WTC11 (cell line): ENCODE results near the gene IL1RAPL1. TPM values are rescaled to one million over a fixed set of nuclear protein-coding genes. Genes with fewer than 3 reads are reported as not detected.

Experiments used
- ATAC-seq: fragments of 200-7000 bp; cut with Tn5 transposase; 2 replicates; pipeline ENCODE4 v1.10.0; 2021; ENCODE audit warnings: mild to moderate bottlenecking, moderate library complexity
- CTCF ChIA-PET: fragments of 300-600 bp; sonication (Branson Sonifier 250); formaldehyde crosslinking; loops from one replicate; lab custom pipeline; 2021; ENCODE audit warnings: antibody characterized with exemption; lab: Charles Lee
- POLR2A ChIA-PET: fragments of 350-600 bp; sonication (Branson Sonifier 250); formaldehyde crosslinking; loops from one replicate; lab custom pipeline; 2021; ENCODE audit warnings: antibody characterized with exemption; lab: Charles Lee
- DNase-seq: peaks from one replicate; pipeline ENCODE4 v3.0.0; 2021; ENCODE audit warnings: low spot score
- H3K27ac Mint-ChIP-seq: 2 replicates; pipeline ENCODE4 v1.8.0; 2021; ENCODE audit warnings: mixed read lengths
- H3K27me3 Mint-ChIP-seq: 2 replicates; pipeline ENCODE4 v1.8.0; 2021; ENCODE audit warnings: low read depth, mild to moderate bottlenecking, moderate library complexity, mixed read lengths
- H3K36me3 Mint-ChIP-seq: 2 replicates; pipeline ENCODE4 v1.8.0; 2021; ENCODE audit warnings: mixed read lengths
- H3K4me1 Mint-ChIP-seq: 2 replicates; pipeline ENCODE4 v1.8.0; 2022; ENCODE audit warnings: mixed read lengths
- H3K4me3 Mint-ChIP-seq: 2 replicates; pipeline ENCODE4 v1.8.0; 2021; ENCODE audit warnings: mild to moderate bottlenecking, moderate library complexity, mixed read lengths
- H3K9me3 Mint-ChIP-seq: 2 replicates; pipeline ENCODE4 v1.8.0; 2021; ENCODE audit warnings: mixed read lengths
- ATF1 ChIP-seq: sonication (generic); formaldehyde crosslinking; IDR thresholded peaks from 2 replicates; pipeline ENCODE4 v1.8.1; 2023; ENCODE audit warnings: mild to moderate bottlenecking, moderate library complexity, missing genetic modification reagents
- CBFB ChIP-seq: sonication (generic); formaldehyde crosslinking; IDR thresholded peaks from 2 replicates; pipeline ENCODE4 v1.8.1; 2022; ENCODE audit warnings: mild to moderate bottlenecking, low read depth, missing genetic modification reagents
- CDX4 ChIP-seq: fragments of 250-450 bp; sonication (Bioruptor Pico); IDR thresholded peaks from 2 replicates; pipeline ENCODE4 v1.9.0; 2021; ENCODE audit warnings: moderate library complexity, mild to moderate bottlenecking, inconsistent platforms, borderline replicate concordance
- CREM ChIP-seq: sonication (generic); formaldehyde crosslinking; IDR thresholded peaks from 2 replicates; pipeline ENCODE4 v1.8.1; 2022; ENCODE audit warnings: mild to moderate bottlenecking, missing genetic modification reagents, moderate library complexity
- E2F1 ChIP-seq: sonication (generic); formaldehyde crosslinking; IDR thresholded peaks from 2 replicates; pipeline ENCODE4 v1.8.0; 2022; ENCODE audit warnings: mild to moderate bottlenecking, missing genetic modification reagents
- ETV6 ChIP-seq: sonication (generic); formaldehyde crosslinking; IDR thresholded peaks from 2 replicates; pipeline ENCODE4 v1.8.1; 2022; ENCODE audit warnings: mild to moderate bottlenecking, missing genetic modification reagents
- GABPB1 ChIP-seq: sonication (generic); formaldehyde crosslinking; IDR thresholded peaks from 2 replicates; pipeline ENCODE4 v1.8.1; 2023; ENCODE audit warnings: mild to moderate bottlenecking, missing genetic modification reagents
- GTF2I ChIP-seq: fragments of 250-450 bp; sonication (Bioruptor Pico); conservative IDR thresholded peaks from 2 replicates; pipeline ENCODE4 v1.4.0; 2021; ENCODE audit warnings: mild to moderate bottlenecking
- HMGXB4 ChIP-seq: sonication (generic); formaldehyde crosslinking; IDR thresholded peaks from 2 replicates; pipeline ENCODE4 v1.8.1; 2023; ENCODE audit warnings: mild to moderate bottlenecking, moderate library complexity, missing genetic modification reagents
- JUN ChIP-seq: sonication (generic); formaldehyde crosslinking; IDR thresholded peaks from 2 replicates; pipeline ENCODE4 v1.8.0; 2023; ENCODE audit warnings: mild to moderate bottlenecking, missing genetic modification reagents
- SMAD4 ChIP-seq: sonication (generic); formaldehyde crosslinking; IDR thresholded peaks from 2 replicates; pipeline ENCODE4 v1.8.0; 2022; ENCODE audit warnings: mild to moderate bottlenecking, missing genetic modification reagents
- TEAD4 ChIP-seq: sonication (generic); formaldehyde crosslinking; IDR thresholded peaks from 2 replicates; pipeline ENCODE4 v1.8.0; 2022; ENCODE audit warnings: mild to moderate bottlenecking, missing genetic modification reagents
- ZNF317 ChIP-seq: sonication (generic); formaldehyde crosslinking; IDR thresholded peaks from 2 replicates; pipeline ENCODE4 v1.8.1; 2023; ENCODE audit warnings: low read depth, mild to moderate bottlenecking, moderate library complexity, missing genetic modification reagents, borderline replicate concordance
- ZNF532 ChIP-seq: fragments of 250-450 bp; sonication (Bioruptor Pico); IDR thresholded peaks from 2 replicates; pipeline ENCODE4 v1.9.0; 2021; ENCODE audit warnings: mild to moderate bottlenecking, borderline replicate concordance
- total RNA-seq: library from RNA; stranded (reverse); gene quantifications from 3 replicates; pipeline ENCODE4 v1.2.3, GENCODE V29; 2021
- TF ChIP-seq, protein P1 (sequence below): sonication (generic); formaldehyde crosslinking; IDR thresholded peaks from 2 replicates; pipeline ENCODE4 v1.8.1; 2022; ENCODE audit warnings: mild to moderate bottlenecking, missing genetic modification reagents, moderate library complexity, borderline replicate concordance
- TF ChIP-seq, protein P2 (sequence below): sonication (generic); formaldehyde crosslinking; IDR thresholded peaks from 2 replicates; pipeline ENCODE4 v1.8.1; 2023; ENCODE audit warnings: mild to moderate bottlenecking, missing genetic modification reagents

The IL1RAPL1 gene
- total RNA-seq, 1 experiment from 2014 or later: 0.13 TPM

GRCh38 chrX:29071525-29072320, 484.5 kb downstream of the IL1RAPL1 start (continued):
- TF ChIP-seq E2F1: no peak
- TF ChIP-seq, protein P1, sequence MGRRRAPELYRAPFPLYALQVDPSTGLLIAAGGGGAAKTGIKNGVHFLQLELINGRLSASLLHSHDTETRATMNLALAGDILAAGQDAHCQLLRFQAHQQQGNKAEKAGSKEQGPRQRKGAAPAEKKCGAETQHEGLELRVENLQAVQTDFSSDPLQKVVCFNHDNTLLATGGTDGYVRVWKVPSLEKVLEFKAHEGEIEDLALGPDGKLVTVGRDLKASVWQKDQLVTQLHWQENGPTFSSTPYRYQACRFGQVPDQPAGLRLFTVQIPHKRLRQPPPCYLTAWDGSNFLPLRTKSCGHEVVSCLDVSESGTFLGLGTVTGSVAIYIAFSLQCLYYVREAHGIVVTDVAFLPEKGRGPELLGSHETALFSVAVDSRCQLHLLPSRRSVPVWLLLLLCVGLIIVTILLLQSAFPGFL (CRISPR knock-in tag): no peak
- no peak for TF ChIP-seq ZNF317 (CRISPR knock-in tag)
- TF ChIP-seq SMAD4: no peak
- no peak for TF ChIP-seq CDX4 (CRISPR knock-in tag)
- no peak for TF ChIP-seq GABPB1 (CRISPR knock-in tag)
- TF ChIP-seq HMGXB4 (CRISPR knock-in tag): no peak

DNA sequence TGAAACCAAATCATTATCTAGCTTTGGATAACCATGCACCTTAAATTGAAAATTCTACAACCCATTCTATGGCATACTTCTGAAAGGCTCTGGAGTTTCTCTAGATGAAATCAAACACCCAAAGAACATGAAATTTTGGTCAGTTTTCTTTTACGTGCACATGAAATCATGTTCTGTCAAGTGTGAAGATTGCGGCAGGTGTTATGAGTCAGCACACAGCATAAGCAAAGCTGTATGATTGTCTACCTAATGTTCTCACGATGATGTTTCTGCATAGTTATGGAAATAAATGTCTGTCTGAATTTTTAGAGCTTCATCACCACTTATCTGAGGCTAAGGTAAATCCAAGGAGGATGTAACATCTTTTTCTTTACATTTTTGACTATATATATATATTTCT, 495.3 kb downstream of the IL1RAPL1 start:
- Mint-ChIP-seq H3K4me1 (peaks cover 7% of the 10 kb centered on the region), H3K27ac (no peak overlapping the region), H3K9me3 (no peaks in the 10 kb centered on the region), H3K4me3 (no peak overlapping the region), H3K27me3 (no peaks in the 10 kb centered on the region), H3K36me3 (no peaks in the 10 kb centered on the region)
- ATAC-seq (no peak), DNase-seq (no peak)
- POLR2A ChIA-PET: no interaction called here
- TF ChIP-seq GTF2I (CRISPR knock-in tag) (no peak), ETV6 (no peak), ZNF532 (CRISPR knock-in tag) (no peak), ATF1 (CRISPR knock-in tag) (no peak), CDX4 (CRISPR knock-in tag) (no peak), CREM (CRISPR knock-in tag) (no peak), CBFB (CRISPR knock-in tag) (no peak), TEAD4 (CRISPR knock-in tag) (no peak), JUN (no peak)
- TF ChIP-seq, protein P2, sequence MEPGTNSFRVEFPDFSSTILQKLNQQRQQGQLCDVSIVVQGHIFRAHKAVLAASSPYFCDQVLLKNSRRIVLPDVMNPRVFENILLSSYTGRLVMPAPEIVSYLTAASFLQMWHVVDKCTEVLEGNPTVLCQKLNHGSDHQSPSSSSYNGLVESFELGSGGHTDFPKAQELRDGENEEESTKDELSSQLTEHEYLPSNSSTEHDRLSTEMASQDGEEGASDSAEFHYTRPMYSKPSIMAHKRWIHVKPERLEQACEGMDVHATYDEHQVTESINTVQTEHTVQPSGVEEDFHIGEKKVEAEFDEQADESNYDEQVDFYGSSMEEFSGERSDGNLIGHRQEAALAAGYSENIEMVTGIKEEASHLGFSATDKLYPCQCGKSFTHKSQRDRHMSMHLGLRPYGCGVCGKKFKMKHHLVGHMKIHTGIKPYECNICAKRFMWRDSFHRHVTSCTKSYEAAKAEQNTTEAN (CRISPR knock-in tag): no peak
- CTCF ChIA-PET: no interaction called here
